ENCODE data around the gene NOTCH1.

NOTCH1 gene

GRCh38 chr9:136506425-136506824 is 39.4 kb downstream of the NOTCH1 start:
- Histone ChIP-seq H2AFZ (ENCODE audit: low read depth, low read length) (no peak overlapping the region), H3K9ac (ENCODE audit: low read depth, low read length) (no peak overlapping the region), H3K4me1 (ENCODE audit: insufficient read depth, low read length) (no peaks in the 10 kb centered on the region), H4K20me1 (ENCODE audit: insufficient read depth, low read length) (peaks cover 73% of the 10 kb centered on the region), H3K9me3 (ENCODE audit: insufficient read depth, low read length, severe bottlenecking) (no peaks in the 10 kb centered on the region), H3K27ac (ENCODE audit: low read length) (no peak overlapping the region), H3K4me2 (ENCODE audit: insufficient read depth, low read length) (no peak overlapping the region), H3K79me2 (ENCODE audit: insufficient read depth, low read length) (peaks cover 49% of the 10 kb centered on the region; the same call in 1 of the 2 replicates), H3K27me3 (ENCODE audit: insufficient read depth, low read length, poor library complexity) (no peaks in the 10 kb centered on the region), H3K36me3 (ENCODE audit: insufficient read depth, low read length) (peaks cover 100% of the 10 kb centered on the region), H3K4me3 (ENCODE audit: low read depth in 1 of 2, low read length in 2 of 2) (no peak overlapping the region)
- TF ChIP-seq CTCF (IDR thresholded peaks at IDR 0.05; ENCODE audit: borderline replicate concordance, extremely low read depth, low read length, poor library complexity, severe bottlenecking) (no peak), EZH2 (IDR thresholded peaks at IDR 0.05; ENCODE audit: borderline replicate concordance, low read depth, low read length, severe bottlenecking) (no peak)
- no peak for ATAC-seq (ENCODE audit: insufficient read depth, low read depth)
- no peak for DNase-seq

DNA sequence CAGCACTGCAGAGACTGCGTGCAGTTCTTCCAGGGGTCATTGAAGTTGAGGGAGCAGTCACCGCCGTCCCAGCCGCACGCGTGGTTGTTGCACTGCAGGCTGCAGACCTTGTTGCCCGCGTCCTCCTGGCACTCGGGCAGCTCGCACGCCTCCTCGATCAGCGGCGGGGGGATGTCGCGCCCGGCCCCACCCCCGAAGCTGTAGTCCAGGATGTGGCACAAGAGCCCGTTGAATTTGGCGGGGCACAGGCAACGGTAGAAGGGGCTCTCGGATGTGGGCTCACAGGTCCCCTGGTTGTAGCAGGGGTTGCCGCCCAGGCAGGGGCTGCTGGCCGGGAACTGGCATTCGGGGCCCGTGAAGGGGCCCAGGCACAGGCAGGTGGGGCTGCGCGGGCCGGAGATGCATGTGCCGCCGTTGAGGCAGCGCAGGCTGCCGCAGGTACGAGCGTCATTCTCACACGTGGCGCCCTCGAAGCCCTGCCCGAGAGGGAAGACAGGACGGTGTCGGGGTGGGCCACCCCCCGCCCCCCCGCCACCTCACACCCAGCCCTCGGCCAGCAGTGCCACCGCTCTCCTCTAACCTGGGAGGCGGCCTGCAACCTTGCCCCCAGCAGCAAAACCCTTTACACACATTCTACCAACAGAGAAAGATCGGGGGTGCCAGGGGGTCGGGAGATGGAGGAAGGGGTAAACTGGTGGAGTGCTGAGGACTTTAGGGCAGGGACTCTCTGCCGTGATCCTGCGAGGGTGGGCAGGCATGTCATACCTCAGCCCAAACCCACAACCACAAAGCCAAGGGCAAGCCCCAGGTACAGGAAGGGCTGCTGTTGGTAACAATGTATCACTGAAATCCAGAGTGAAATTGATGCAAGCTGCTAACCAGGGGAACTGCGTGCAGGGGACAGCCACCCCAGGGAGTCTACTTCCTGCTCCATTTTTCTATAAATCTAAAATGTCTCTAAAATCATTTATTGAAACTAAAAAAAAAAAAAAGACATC is 40.1 kb downstream of the NOTCH1 start:
- Histone ChIP-seq H3K9me3 (ENCODE audit: insufficient read depth, low read length, severe bottlenecking) (no peaks in the 10 kb centered on the region), H3K79me2 (ENCODE audit: insufficient read depth, low read length) (peaks cover 45% of the 10 kb centered on the region; the same call in 1 of the 2 replicates), H3K4me2 (ENCODE audit: insufficient read depth, low read length) (no peak overlapping the region), H3K27me3 (ENCODE audit: insufficient read depth, low read length, poor library complexity) (no peaks in the 10 kb centered on the region), H2AFZ (ENCODE audit: low read depth, low read length) (no peak overlapping the region), H3K36me3 (ENCODE audit: insufficient read depth, low read length) (peaks cover 99% of the 10 kb centered on the region), H3K4me3 (ENCODE audit: low read depth in 1 of 2, low read length in 2 of 2) (no peak overlapping the region), H3K9ac (ENCODE audit: low read depth, low read length) (no peak overlapping the region), H4K20me1 (ENCODE audit: insufficient read depth, low read length) (peaks cover 69% of the 10 kb centered on the region), H3K27ac (ENCODE audit: low read length) (no peak overlapping the region), H3K4me1 (ENCODE audit: insufficient read depth, low read length) (no peaks in the 10 kb centered on the region)
- TF ChIP-seq CTCF (IDR thresholded peaks at IDR 0.05; ENCODE audit: borderline replicate concordance, extremely low read depth, low read length, poor library complexity, severe bottlenecking), result no peak
- TF ChIP-seq EZH2 (IDR thresholded peaks at IDR 0.05; ENCODE audit: borderline replicate concordance, low read depth, low read length, severe bottlenecking), result no peak
- no peak for ATAC-seq (ENCODE audit: insufficient read depth, low read depth)
- DNase-seq, result no peak

GRCh38 chr9:136504512-136505348 is 41.1 kb downstream of the NOTCH1 start:
- DNase-seq, result no peak
- Histone ChIP-seq H3K79me2 (ENCODE audit: insufficient read depth, low read length) (peaks cover 40% of the 10 kb centered on the region; the same call in 1 of the 2 replicates), H3K36me3 (ENCODE audit: insufficient read depth, low read length) (peaks cover 99% of the 10 kb centered on the region), H3K27ac (ENCODE audit: low read length) (no peak overlapping the region), H3K4me3 (ENCODE audit: low read depth in 1 of 2, low read length in 2 of 2) (no peak overlapping the region), H2AFZ (ENCODE audit: low read depth, low read length) (no peak overlapping the region), H3K4me2 (ENCODE audit: insufficient read depth, low read length) (no peak overlapping the region), H3K9me3 (ENCODE audit: insufficient read depth, low read length, severe bottlenecking) (no peaks in the 10 kb centered on the region), H3K4me1 (ENCODE audit: insufficient read depth, low read length) (no peaks in the 10 kb centered on the region), H3K27me3 (ENCODE audit: insufficient read depth, low read length, poor library complexity) (no peaks in the 10 kb centered on the region), H3K9ac (ENCODE audit: low read depth, low read length) (no peak overlapping the region), H4K20me1 (ENCODE audit: insufficient read depth, low read length) (peaks cover 75% of the 10 kb centered on the region)
- TF ChIP-seq EZH2 (IDR thresholded peaks at IDR 0.05; ENCODE audit: borderline replicate concordance, low read depth, low read length, severe bottlenecking), result no peak
- TF ChIP-seq CTCF (IDR thresholded peaks at IDR 0.05; ENCODE audit: borderline replicate concordance, extremely low read depth, low read length, poor library complexity, severe bottlenecking), result no peak
- ATAC-seq (ENCODE audit: insufficient read depth, low read depth), result no peak

All from DND-41 (cell line).